ENCODE results near the gene HOXB3.

Gene HOXB3

DNA sequence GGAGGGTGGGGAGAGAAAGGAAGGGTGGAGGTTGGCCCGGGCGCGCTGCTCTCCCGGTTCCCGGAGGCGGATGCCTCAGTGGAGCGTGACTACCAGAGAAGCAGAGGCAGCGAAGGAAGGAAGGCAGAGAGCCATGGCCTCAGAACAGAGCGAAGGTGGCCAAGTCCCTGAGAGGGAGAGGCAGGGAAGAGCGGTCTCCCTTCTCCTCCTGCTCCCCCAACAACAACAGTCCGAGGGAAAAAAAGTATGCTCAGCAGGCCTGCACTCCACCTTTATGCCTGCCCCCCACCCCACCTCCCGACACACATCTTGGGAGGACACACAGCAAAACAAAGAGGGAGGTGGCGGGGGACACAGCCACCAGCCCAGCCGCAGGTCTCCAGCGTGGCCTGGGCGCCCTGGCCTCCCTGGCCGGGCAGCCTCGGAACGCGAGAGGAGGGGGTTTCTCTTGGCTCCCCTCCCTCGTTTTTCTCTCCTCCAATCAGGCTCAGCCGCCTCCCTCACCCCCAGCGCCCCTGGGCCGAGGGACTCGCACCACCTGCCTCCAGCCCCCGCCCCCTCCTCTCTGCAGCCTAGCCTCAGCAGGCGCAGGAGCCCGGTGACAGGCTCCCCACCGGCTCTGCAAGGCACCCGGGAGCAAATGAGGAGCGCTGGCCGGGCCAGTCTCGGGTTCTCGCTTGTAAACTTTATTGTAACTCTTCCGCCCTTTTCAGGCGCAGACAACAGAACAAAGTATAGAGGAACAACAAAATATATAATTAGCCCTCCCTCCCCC, 21.8 kb upstream of the HOXB3 start:
- no peak for DNase-seq

- no peak for DNase-seq
Measured at GRCh38 chr17:48611213-48611612, 21.2 kb upstream of the HOXB3 start.

- DNase-seq = peak; percentile 72
Measured at GRCh38 chr17:48610282-48611211, 20.5 kb upstream of the HOXB3 start, which contains the start of gene HOXB7. HOXB7 (minus strand) TSS chr17:48611017; CDS start chr17:48610918, 99 bp downstream.

DNA sequence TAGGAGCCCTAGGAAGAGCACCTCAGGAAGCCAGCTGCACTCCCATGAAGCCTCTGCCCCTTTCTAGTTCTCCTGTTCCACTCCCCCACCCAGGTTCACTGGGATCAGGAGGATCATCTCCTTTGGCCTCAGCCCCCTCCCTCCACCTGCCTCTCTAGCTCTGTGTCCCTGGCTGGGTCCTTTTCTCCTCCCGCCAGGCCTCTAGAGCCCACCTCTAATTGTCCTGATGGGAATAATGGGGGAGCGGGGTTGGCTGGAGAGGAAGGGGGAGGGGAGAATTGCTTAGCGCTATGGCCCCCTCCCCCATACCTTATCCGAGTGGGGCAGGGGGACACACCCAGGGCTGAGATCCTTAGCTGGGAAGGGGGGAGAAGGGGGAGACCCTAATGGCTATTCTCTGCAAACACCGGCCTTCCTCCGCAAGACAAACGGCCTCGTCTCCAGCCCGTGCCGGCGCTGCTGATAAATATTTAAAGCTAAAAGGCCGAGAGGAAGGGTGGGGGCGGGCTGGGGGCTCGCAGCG, 19.8 kb upstream of the HOXB3 start:
- DNase-seq = no peak

DNA sequence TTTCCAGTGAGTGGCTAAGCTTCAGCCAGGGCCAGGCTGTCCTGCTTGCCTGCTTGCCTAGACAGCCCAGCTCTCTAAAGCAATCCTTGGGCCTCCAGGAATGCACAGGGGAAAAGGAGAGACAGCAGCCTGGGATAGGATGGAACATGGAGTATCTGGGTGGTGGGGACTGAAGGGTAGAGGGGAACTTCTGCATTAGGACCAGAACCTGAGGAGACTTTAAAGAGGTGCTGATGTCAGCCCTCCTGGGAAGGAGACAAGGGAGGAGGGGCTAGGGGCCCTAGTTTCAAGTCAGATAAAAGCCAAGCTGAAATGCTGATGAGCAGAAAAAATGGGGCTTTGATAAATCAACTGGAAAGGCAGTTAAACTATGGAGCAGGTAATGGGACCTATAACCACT, 19.0 kb upstream of the HOXB3 start:
- DNase-seq = no peak

- DNase-seq = no peak
Measured at GRCh38 chr17:48608494-48608834, 18.4 kb upstream of the HOXB3 start.

DNA sequence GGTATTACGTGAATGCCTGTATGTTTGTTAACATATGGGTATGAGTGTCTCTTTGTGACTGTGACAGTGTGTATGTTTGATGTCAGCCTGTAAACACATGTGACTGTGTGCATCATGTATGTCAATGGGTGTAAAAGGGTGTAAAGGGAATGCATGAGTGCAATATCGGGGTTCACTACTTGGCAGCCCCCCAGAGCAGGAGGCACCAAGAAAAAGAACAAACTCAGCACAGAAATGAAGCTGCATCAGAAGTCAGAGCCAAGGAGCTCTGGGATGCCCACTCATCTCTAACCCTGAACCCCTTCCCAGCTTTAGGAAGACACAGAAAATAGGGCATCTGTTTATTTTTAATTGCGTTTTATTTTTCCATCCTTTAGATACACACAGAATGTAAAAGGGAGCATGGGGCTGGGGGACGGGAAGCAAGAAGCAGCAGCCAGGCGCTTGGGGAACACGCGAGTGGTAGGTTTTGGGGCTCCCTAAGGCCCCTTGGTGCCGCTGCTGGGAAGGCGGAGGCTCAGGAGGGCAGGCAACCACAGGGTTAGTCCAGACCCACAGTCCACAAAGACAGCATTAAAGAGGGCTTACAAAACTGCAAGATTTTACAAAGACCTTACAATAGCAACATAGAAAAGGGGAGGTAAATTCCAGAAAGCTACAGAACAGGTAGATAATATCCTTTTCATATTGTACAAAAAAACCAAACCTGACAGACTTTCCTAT, 17.0 kb upstream of the HOXB3 start:
- no peak for DNase-seq

GRCh38 chr17:48605991-48606891, 16.2 kb upstream of the HOXB3 start:
- DNase-seq = peak; percentile 73

GRCh38 chr17:48605409-48605919, 15.4 kb upstream of the HOXB3 start:
- DNase-seq = no peak

DNA sequence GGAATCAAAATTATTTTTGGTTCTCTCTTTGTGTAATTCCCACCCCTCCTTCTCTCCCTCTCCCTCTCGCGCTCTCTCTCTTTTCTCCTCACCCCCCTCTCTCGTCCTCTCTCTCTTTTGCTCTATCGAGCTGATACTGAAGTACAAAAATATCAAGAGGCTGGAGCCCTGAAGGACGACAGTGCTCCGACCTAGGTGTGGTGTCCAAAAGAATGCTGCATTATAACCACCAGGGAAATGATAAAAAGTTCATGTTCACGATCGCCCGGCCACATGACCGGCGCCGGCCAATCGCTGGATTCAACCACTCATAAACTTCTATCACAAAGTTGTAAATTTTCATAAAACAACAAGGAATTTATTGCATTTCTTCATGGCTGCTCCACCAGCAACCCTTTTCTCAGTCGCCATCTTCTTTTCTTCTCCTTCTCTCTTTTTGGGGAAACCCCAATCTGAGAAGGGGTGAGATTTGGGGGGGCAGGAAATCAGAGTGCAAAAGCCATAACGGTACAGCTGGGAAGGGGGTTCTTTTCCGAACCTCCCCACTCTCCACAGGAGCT, 14.8 kb upstream of the HOXB3 start, which contains the start of gene HOXB6:
HOXB6 (minus strand) TSS at position 217 of the 560 bp plus-strand sequence. CDS start 6,836 bp downstream, outside the sequence.
- no peak for DNase-seq

DNA sequence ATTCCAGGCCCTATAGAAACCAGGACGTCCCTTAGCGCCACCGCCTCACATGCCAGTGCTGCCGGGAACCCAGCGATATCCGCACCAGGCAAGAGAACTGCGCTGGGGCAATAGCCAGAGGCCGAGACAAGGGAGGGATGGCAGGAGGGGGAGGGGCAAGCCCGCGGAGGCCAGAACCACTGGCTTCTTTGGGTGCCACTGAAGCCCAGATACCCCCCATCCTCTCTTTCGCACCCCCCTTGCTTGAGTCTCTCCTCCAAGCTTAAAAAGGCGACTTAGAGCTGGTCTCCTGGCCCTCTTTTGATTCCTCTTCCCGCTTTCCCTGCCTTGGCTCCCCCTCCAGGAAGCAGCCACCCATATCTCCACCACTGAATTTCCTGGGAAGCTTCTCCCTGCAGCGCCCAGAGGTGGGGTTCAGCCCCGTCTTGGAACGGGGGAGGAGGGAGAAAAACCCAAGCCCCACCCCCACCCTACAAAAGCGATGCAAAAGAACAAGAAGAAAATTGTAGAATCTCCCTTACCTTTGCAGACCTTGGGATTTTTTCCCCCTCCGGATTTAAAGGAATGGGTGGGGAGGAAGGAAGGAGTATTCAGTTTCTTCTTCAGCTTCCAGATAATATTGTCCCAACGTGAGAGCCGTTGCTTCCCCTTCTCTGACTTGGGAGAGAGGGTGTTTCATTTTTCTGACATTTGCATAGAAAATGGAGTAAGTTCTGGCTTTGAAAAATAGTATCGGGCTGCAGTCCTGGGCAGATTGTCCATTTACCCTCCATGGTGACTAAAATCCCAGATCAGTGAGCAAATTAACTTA, 14.1 kb upstream of the HOXB3 start:
- DNase-seq = no peak

DNA sequence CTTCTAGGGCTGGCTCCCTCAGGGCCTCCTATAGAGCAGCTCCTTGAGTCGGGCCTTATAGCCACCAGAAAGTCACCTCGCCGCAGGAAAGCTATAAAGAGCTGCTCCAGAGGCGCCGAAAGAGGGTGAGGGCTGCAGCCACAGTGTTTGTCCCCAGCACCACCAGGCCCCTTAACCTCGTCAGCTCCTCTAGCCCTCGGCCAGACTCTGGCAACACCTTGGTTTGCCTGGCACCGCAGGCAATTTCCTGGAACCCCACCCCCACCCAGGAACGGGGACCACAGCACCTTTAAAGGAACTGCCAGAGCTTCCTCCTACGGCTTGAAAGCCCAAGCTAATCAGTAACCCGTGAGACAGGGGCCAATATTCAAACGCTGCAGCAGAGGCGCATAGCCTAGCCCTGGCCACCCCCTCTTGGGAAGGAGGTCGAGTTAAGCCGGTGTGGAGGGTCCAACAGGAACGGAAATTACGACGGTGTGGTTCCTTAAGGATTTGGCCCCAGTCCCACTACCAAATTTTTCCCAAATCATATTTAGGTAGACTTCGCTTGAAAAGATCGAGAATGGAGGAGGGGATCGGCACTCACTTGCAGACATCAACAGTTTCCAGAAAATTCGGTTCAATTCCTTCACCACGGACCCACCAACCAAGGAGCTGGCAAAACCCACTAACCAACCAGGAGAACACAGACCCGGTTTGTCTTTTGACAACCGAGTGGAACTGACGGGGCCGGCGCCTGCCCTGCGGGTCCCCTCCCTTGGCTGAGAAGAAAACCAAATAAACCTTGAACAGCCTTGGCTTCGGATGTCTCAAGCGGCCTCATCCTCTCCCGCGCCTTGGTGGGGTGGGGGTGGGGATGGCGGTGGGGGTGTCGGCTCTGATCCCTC, 11.7 kb upstream of the HOXB3 start:
- no peak for DNase-seq

- DNase-seq = no peak
Measured at GRCh38 chr17:48601207-48601538, 11.1 kb upstream of the HOXB3 start.

GRCh38 chr17:48600244-48601098, 10.4 kb upstream of the HOXB3 start:
- DNase-seq = no peak

DNA sequence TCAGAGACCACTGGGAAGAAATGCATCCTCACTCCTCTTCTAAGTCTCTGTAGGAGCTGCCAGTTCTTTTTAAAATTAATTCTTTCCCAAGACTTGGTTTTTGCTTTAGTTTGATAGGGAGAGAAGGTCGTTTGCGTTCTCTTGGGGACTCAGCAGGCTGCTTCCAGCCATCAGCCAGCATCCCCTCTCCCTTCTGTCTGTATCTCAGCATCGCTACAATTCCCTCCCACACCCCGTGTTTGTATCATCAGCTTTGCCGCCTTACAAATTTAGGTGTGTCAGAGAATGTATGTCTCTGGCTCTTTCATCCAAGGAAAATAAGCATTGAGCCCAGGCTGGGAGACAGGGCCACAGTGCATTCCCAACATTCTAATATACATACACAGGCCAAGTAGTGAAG, 9.3 kb upstream of the HOXB3 start:
- DNase-seq = no peak

DNA sequence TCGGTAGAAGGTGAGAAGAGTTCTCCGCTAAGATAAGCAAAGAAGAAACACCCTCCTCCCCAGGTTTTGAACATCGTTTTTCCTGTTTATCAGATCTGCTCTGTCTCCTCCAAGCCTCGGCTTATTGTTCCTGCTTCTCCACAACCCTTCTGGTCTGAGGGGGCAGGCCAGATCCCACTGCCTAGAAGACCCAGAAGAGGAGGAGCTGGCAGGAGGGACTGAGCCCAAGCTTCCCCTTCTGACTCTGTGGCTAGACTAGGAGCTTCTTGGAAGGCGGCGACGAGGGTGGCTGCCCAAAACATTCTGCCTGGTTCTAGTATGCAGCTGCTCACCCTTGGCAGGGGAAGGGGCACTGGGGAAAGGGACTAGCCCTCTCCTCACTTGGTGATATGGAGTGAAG, 8.7 kb upstream of the HOXB3 start:
- DNase-seq = no peak

- peak; percentile 48 for DNase-seq
Measured at GRCh38 chr17:48597778-48598631, 8.0 kb upstream of the HOXB3 start.

DNA sequence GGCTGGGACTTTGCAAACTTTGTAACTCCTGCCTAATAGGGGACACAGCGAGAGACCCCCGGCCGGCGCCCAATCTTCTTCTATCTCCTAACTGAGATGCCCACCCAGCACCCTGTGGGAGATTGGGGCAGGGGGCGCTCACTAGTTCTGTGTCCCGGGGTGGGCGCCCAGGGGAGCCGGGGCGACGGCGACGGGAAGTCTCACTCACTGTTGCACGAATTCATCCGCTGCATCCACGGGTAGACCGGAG, 7.4 kb upstream of the HOXB3 start:
- DNase-seq = no peak
